BJ (cell line): Measurements from ENCODE around the gene DHRS2. TPM values are rescaled to one million over a fixed set of nuclear protein-coding genes. Genes with fewer than 3 reads are reported as not detected.
A peak's percentile ranks its signal among the peaks of the same experiment; 100 is the strongest.

Experiments
- CTCF ChIA-PET: fragments of 350-600 bp; formaldehyde crosslinking; extraction: SDS; loops from one replicate; lab custom pipeline; 2021; ENCODE audit warnings: antibody characterized with exemption, inconsistent platforms; lab: Yijun Ruan, JAX
- POLR2A ChIA-PET: fragments of 300-600 bp; sonication (Branson Sonifier 250); formaldehyde crosslinking; extraction: SDS; loops from one replicate; lab custom pipeline; 2021; ENCODE audit warnings: antibody characterized with exemption; lab: Charles Lee
- DNase-seq: peaks from one replicate; pipeline ENCODE4 v3.0.0-alpha.2; 2011; ENCODE audit warnings: low read depth
- H3K27me3 ChIP-seq: 2 replicates; pipeline ENCODE4 v1.6.0; 2011; ENCODE audit warnings: low read length; ENCODE audit not compliant: control insufficient read depth, insufficient read depth
- H3K36me3 ChIP-seq: 2 replicates; pipeline ENCODE4 v1.5.1; 2011; ENCODE audit warnings: low read length; ENCODE audit not compliant: control insufficient read depth, insufficient read depth
- H3K4me3 ChIP-seq: 2 replicates; pipeline ENCODE4 v1.5.1; 2011; ENCODE audit warnings: low read depth, mild to moderate bottlenecking, control low read depth, low read length
- CTCF ChIP-seq: IDR thresholded peaks from 2 replicates; pipeline ENCODE4 v1.5.1; 2011; ENCODE audit warnings: low read depth, mild to moderate bottlenecking, control low read depth, inconsistent platforms, low read length, moderate library complexity; ENCODE audit not compliant: insufficient read depth
- polyA plus RNA-seq: library from polyadenylated mRNA; depleted of rRNA; stranded (reverse); fragments of >200 nt; gene quantifications from 2 replicates; pipeline ENCODE4 v1.2.3, GENCODE V29; 2011; rRNA removed

Gene DHRS2
- polyA plus RNA-seq, 1 experiment = 0.16 TPM

- Histone ChIP-seq H3K36me3 (no peaks in the 10 kb centered on the region), H3K4me3 (no peak overlapping the region), H3K27me3 (peaks cover 2% of the 10 kb centered on the region; the same call in 1 of the 2 replicates)
- CTCF ChIA-PET = interaction anchor here (0.6 to 2.0 kb wide), 8 partner anchors 11 to 62 kb away, joined by 3 to 6 read pairs (median 4); no protein-coding TSS in a partner anchor
- peak; percentile 4 for DNase-seq
- POLR2A ChIA-PET = interaction anchor here (0.6 kb wide), 1 partner anchor 502 kb away, joined by 8 read pairs; no protein-coding TSS in a partner anchor
- TF ChIP-seq CTCF = no peak
These were observed 58.2 kb downstream of the DHRS2 start for GRCh38 chr14:23694085-23694948.

Other genes starting within 250 kb of the DHRS2 start
- not detected in 2 replicates for gene MYH6, start 228.1 kb upstream of the DHRS2 start, polyA plus RNA-seq
- not detected in 2 replicates for gene MYH7, start 200.7 kb upstream of the DHRS2 start, polyA plus RNA-seq
- 34.5 and 51.3 TPM in 2 replicates for gene NGDN, start 166.7 kb upstream of the DHRS2 start, polyA plus RNA-seq
- gene ZFHX2, start 84.6 kb upstream of the DHRS2 start, polyA plus RNA-seq = 0.28 and 0.32 TPM in 2 replicates
- gene THTPA, start 80.1 kb upstream of the DHRS2 start, polyA plus RNA-seq = 8.1 and 14.2 TPM in 2 replicates
- gene AP1G2, start 68.6 kb upstream of the DHRS2 start, polyA plus RNA-seq = 33.3 and 54.5 TPM in 2 replicates
- gene JPH4, start 57.6 kb upstream of the DHRS2 start, polyA plus RNA-seq = not detected in 2 replicates